SKM-1 (cell line): ENCODE results near the gene RAB29.
"Not testable (repeated sequence)": the region's sequence is repeated elsewhere in the genome, so short reads cannot be mapped to it uniquely, and the experiment has no call there.

Experiments
- DNase-seq: peaks from one replicate; lab custom pipeline; 2025; ENCODE audit not compliant: unreplicated experiment; lab: John Stamatoyannopoulos, UW

RAB29 gene

GRCh38 chr1:205775015-205775716 is at the start of gene RAB29:
RAB29 (minus strand) TSS chr1:205775482; CDS start chr1:205774956, 526 bp downstream.
- DNase-seq: peak; percentile 93

GRCh38 chr1:205824180-205824579 is 48.9 kb upstream of the RAB29 start:
- peak; percentile 25 for DNase-seq

- not testable (repeated sequence) for DNase-seq
These were observed 48.0 kb upstream of the RAB29 start for GRCh38 chr1:205823260-205823659.

GRCh38 chr1:205822397-205822796 is 47.1 kb upstream of the RAB29 start:
- no peak for DNase-seq

GRCh38 chr1:205817988-205818387 is 42.7 kb upstream of the RAB29 start:
- DNase-seq: no peak

- no peak for DNase-seq
These were observed 42.1 kb upstream of the RAB29 start for GRCh38 chr1:205817364-205817763.

GRCh38 chr1:205813755-205814058 is 38.4 kb upstream of the RAB29 start:
- DNase-seq: no peak

GRCh38 chr1:205812878-205813754 is 37.8 kb upstream of the RAB29 start, which contains the start of gene SLC41A1:
SLC41A1 (minus strand) TSS chr1:205813198; CDS start chr1:205810441, 2,757 bp downstream.
- DNase-seq: peak; percentile 87

GRCh38 chr1:205812271-205812877 is 37.1 kb upstream of the RAB29 start:
- no peak for DNase-seq

- no peak for DNase-seq
These were observed 36.4 kb upstream of the RAB29 start for GRCh38 chr1:205811660-205812059.

- peak; percentile 40 for DNase-seq
These were observed 35.3 kb upstream of the RAB29 start for GRCh38 chr1:205810448-205811157.

GRCh38 chr1:205809942-205810345 is 34.7 kb upstream of the RAB29 start:
- DNase-seq: no peak

GRCh38 chr1:205809469-205809868 is 34.2 kb upstream of the RAB29 start:
- DNase-seq: no peak

- no peak for DNase-seq
These were observed 29.9 kb upstream of the RAB29 start for GRCh38 chr1:205805082-205805711.

GRCh38 chr1:205804605-205805004 is 29.3 kb upstream of the RAB29 start:
- DNase-seq: no peak

GRCh38 chr1:205803986-205804385 is 28.7 kb upstream of the RAB29 start:
- DNase-seq: no peak

GRCh38 chr1:205802060-205802459 is 26.8 kb upstream of the RAB29 start:
- DNase-seq: no peak

- no peak for DNase-seq
These were observed 25.9 kb upstream of the RAB29 start for GRCh38 chr1:205800981-205801703.

- DNase-seq: no peak
These were observed 25.1 kb upstream of the RAB29 start for GRCh38 chr1:205800427-205800826.

GRCh38 chr1:205798577-205798976 is 23.3 kb upstream of the RAB29 start:
- DNase-seq: no peak
